Neural crest cell (in vitro differentiated cells): ENCODE data around the gene CDH16. TPM values are rescaled to one million over a fixed set of nuclear protein-coding genes. Genes with fewer than 3 reads are reported as not detected.
A peak's percentile ranks its signal among the peaks of the same experiment; 100 is the strongest.
"Not testable (repeated sequence)": the region's sequence is repeated elsewhere in the genome, so short reads cannot be mapped to it uniquely, and the experiment has no call there.

ENCODE experiments used
- DNase-seq: peaks from one replicate; pipeline ENCODE4 v3.0.0; 2021; ENCODE audit warnings: low read depth, mixed read lengths, low spot score
- H3K27ac Mint-ChIP-seq: one replicate; pipeline ENCODE4 v1.8.0; 2021; ENCODE audit warnings: mild to moderate bottlenecking, mixed read lengths; ENCODE audit not compliant: unreplicated experiment
- H3K27me3 Mint-ChIP-seq: 2 replicates; pipeline ENCODE4 v1.8.0; 2021; ENCODE audit warnings: low read depth, mild to moderate bottlenecking, mixed read lengths
- H3K36me3 Mint-ChIP-seq: 2 replicates; pipeline ENCODE4 v1.8.0; 2021; ENCODE audit warnings: low read depth, mild to moderate bottlenecking, mixed read lengths
- H3K4me1 Mint-ChIP-seq: 2 replicates; pipeline ENCODE4 v1.8.0; 2021; ENCODE audit warnings: mixed read lengths
- H3K4me3 Mint-ChIP-seq: one replicate; pipeline ENCODE4 v1.8.0; 2021; ENCODE audit warnings: mild to moderate bottlenecking, mixed read lengths
- H3K9me3 Mint-ChIP-seq: 2 replicates; pipeline ENCODE4 v1.8.0; 2021; ENCODE audit warnings: mixed read lengths
- total RNA-seq: library from RNA; stranded (reverse); gene quantifications from 2 replicates; pipeline ENCODE4 v1.2.1, GENCODE V29; 2021
- TF ChIP-seq, protein P1 (sequence below): fragments of 200-600 bp; sonication (generic); conservative IDR thresholded peaks from 2 replicates; pipeline ENCODE4 v1.5.0; 2021; ENCODE audit warnings: antibody characterized with exemption, mild to moderate bottlenecking

The CDH16 gene
- total RNA-seq, 1 donor from 2014 or later, result not detected

DNA sequence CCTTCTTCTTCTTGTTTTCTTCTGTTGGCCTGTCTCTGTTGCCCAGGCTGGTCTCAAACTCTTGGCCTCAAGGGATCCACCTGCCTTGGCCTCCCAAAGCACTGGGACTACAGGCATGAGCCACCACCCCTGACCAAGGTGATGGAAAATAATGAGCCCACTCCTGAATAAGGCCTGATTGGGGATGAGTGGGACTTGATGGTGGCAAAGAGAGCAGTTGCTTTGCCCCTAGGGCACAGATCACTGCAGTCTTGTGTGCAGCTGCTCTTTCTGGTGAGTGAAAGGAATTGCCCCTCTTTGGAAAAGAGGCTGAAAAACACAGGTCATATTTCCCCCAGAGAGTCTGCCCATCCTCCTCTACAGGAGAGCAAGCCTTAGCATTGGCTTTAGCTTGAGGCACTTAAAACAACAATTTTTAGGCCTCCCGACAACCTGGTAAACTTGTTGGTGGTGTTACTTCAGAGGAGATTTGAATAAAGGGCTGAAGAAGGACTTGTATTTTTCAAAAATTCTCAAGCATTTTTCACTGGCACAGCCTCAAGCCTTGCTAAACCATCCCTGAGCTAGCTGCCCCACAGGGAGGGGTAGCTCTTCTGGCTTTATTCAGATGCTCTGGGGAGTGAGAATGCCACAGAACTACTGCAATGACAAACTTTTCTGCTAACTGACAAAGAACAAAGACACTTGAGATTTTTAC lies 44.5 kb downstream of the CDH16 start:
- TF ChIP-seq, protein P1, sequence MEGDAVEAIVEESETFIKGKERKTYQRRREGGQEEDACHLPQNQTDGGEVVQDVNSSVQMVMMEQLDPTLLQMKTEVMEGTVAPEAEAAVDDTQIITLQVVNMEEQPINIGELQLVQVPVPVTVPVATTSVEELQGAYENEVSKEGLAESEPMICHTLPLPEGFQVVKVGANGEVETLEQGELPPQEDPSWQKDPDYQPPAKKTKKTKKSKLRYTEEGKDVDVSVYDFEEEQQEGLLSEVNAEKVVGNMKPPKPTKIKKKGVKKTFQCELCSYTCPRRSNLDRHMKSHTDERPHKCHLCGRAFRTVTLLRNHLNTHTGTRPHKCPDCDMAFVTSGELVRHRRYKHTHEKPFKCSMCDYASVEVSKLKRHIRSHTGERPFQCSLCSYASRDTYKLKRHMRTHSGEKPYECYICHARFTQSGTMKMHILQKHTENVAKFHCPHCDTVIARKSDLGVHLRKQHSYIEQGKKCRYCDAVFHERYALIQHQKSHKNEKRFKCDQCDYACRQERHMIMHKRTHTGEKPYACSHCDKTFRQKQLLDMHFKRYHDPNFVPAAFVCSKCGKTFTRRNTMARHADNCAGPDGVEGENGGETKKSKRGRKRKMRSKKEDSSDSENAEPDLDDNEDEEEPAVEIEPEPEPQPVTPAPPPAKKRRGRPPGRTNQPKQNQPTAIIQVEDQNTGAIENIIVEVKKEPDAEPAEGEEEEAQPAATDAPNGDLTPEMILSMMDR, result no peak
- Mint-ChIP-seq H3K9me3 (no peaks in the 10 kb centered on the region), H3K27ac (no peak overlapping the region), H3K36me3 (no peaks in the 10 kb centered on the region), H3K4me3 (peak overlapping the region; percentile 22), H3K4me1 (peaks cover 30% of the 10 kb centered on the region), H3K27me3 (peaks cover 3% of the 10 kb centered on the region)
- no peak for DNase-seq

DNA sequence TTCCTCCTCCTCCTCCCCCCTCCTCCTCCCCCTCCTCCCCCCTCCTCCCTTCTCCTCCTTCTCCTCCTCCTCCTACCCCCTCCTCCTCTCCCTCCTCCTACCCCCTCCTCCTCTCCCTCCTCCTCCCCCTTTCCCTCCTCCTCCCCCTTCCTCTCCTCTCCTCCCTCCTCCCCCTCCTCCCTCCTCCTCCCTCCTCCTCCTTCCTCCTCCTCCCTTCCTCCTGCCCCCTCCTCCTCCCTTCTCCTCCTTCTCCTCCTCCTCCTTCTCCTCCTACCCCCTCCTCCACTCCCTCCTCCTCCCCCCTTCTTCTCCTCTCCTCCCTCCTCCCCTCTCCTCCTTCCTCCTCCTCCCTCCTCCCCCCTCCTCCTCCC lies 45.0 kb downstream of the CDH16 start:
- H3K4me3 Mint-ChIP-seq, result no peak overlapping the region
- no peak overlapping the region for H3K27ac Mint-ChIP-seq
- DNase-seq, result no peak
- H3K27me3 Mint-ChIP-seq, result peaks cover 3% of the 10 kb centered on the region
- TF ChIP-seq, protein P1, result no peak
- H3K9me3 Mint-ChIP-seq, result no peaks in the 10 kb centered on the region
- no peaks in the 10 kb centered on the region for H3K36me3 Mint-ChIP-seq
- H3K4me1 Mint-ChIP-seq, result peaks cover 29% of the 10 kb centered on the region

DNA sequence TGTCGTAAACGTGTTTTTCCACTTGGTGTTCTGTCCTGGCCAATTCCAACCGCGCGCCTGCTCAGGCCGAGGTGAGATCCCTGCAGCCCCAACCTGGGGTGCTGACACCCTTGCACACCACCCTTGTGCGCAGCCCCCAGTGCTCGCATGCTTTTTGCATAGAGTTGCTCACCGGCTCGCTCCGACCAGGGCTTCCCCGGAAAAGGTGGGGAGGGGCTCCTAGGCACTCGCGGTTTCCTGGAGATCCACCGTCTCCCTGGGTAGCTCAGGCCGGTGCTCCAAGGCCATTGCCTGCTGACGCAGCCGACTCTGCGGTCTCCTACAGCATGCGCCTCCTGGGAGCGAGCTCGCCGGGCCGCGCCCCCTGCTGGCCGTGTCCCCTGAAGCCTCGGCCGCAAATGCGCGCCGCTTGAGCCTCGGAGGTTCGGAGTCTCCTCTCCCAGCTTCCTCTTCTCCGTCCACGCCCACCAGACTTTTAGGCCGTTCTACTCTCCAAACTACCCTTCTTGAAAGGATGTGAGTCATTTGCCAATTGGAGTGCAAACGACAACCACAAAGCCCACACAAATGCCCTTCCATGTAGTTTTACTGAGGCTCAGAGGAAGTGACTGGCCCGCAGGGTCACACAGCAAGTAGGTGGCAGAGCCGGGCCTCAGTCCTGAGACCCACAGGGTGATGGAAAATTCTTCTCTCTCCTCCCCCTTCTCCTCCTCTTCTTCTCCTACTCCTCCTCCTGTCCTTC lies 45.6 kb downstream of the CDH16 start:
- no peak overlapping the region for H3K27ac Mint-ChIP-seq
- TF ChIP-seq, protein P1, result peak; percentile 97
- H3K4me3 Mint-ChIP-seq, result peak overlapping the region; percentile 44
- peaks cover 3% of the 10 kb centered on the region for H3K27me3 Mint-ChIP-seq
- H3K36me3 Mint-ChIP-seq, result no peaks in the 10 kb centered on the region
- peaks cover 24% of the 10 kb centered on the region for H3K4me1 Mint-ChIP-seq
- peak; percentile 90 for DNase-seq
- no peaks in the 10 kb centered on the region for H3K9me3 Mint-ChIP-seq

DNA sequence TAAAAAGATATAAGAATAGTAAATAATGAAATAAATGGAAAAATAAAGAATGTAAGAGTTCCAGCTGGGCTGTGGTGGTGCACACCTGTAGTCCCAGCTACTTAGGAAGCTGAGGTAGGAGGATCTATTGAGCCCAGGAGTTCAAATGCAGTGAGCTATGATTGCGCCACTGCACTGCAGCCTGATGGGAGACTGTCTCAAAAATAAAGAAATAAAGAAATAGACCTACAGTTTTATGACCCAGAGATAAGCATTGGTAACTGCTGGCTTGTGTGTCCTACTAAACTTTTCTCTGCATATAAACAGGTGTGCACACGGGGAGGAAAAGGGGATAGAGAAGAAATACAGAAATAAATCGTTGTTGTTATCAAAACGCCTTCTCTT lies 46.1 kb downstream of the CDH16 start:
- DNase-seq, result no peak
- no peaks in the 10 kb centered on the region for H3K9me3 Mint-ChIP-seq
- no peak overlapping the region for H3K27ac Mint-ChIP-seq
- no peaks in the 10 kb centered on the region for H3K36me3 Mint-ChIP-seq
- H3K4me1 Mint-ChIP-seq, result peaks cover 24% of the 10 kb centered on the region
- TF ChIP-seq, protein P1, result no peak
- no peak overlapping the region for H3K4me3 Mint-ChIP-seq
- H3K27me3 Mint-ChIP-seq, result peaks cover 3% of the 10 kb centered on the region

DNA sequence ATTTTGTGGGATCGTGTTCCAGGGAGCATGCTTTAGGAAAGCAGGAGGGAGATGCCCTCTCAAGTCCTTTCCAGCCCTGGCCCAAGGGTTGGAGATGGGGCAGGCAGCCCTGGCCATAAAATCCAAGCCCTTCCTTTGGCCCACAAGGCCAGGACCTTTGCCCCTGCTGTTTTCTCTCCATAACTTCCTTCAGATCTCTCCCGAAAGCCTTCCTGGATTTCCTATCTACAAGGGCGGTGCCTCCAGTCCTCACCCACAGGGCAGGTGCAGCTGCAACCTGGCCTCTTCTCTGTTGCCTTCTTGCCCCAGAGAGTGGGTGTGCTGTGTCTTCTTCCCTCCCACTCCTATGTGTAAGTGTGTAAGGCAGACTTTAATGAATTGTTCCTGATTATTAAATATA lies 46.8 kb downstream of the CDH16 start:
- Mint-ChIP-seq H3K27ac (no peak overlapping the region), H3K36me3 (no peaks in the 10 kb centered on the region), H3K4me3 (no peak overlapping the region), H3K9me3 (no peaks in the 10 kb centered on the region), H3K27me3 (peaks cover 3% of the 10 kb centered on the region), H3K4me1 (peaks cover 24% of the 10 kb centered on the region)
- TF ChIP-seq, protein P1, result no peak
- DNase-seq, result no peak

DNA sequence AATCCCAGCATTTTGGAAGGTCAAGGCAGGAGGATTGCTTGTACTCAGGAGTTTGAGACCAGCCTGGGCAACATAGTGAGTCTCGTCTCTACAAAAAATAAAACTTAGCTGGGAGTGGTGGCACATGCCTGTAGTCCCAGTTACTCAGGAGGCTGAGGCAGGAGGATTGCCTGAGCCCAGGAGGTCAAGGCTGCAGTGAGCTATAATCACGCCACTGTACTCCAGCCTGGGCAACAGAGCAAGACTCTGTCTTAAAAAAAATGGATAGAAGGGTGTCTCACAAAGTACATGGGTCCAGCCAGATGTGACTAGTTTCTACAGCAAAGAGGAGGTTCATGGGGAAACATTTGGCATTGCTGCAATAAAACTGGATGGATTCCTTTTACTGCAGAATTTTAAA lies 47.3 kb downstream of the CDH16 start:
- not testable (repeated sequence) for H3K36me3 Mint-ChIP-seq, DNase-seq, H3K9me3 Mint-ChIP-seq, H3K27ac Mint-ChIP-seq, H3K27me3 Mint-ChIP-seq
- Mint-ChIP-seq H3K4me3 (peak overlapping the region; percentile 44), H3K4me1 (peaks cover 24% of the 10 kb centered on the region)
